MG63 (cell line): ENCODE results near the gene HTRA3. TPM values are rescaled to one million over a fixed set of nuclear protein-coding genes. Genes with fewer than 3 reads are reported as not detected.
A peak's percentile ranks its signal among the peaks of the same experiment; 100 is the strongest.

ENCODE experiments used
- DNase-seq: peaks from one replicate; pipeline ENCODE4 v3.0.0-alpha.2; 2020
- H3K27me3 ChIP-seq: fragments of 250-450 bp; sonication (Bioruptor Pico); 2 replicates; pipeline ENCODE4 v1.5.1; 2020; ENCODE audit warnings: mild to moderate bottlenecking, moderate library complexity
- H3K36me3 ChIP-seq: fragments of 250-450 bp; sonication (Bioruptor Pico); 2 replicates; pipeline ENCODE4 v1.5.1; 2020; ENCODE audit warnings: mild to moderate bottlenecking, moderate library complexity
- H3K4me3 ChIP-seq: fragments of 250-450 bp; sonication (Bioruptor Pico); 2 replicates; pipeline ENCODE4 v1.5.1; 2020; ENCODE audit warnings: mild to moderate bottlenecking, moderate library complexity
- H3K9me3 ChIP-seq: fragments of 250-450 bp; sonication (Bioruptor Pico); 2 replicates; pipeline ENCODE4 v1.5.1; 2020; ENCODE audit warnings: mild to moderate bottlenecking, moderate library complexity
- total RNA-seq: library from RNA; depleted of rRNA; stranded (reverse); fragments of >200 nt; shearing (Covaris generic); gene quantifications from 2 replicates; pipeline ENCODE4 v1.2.3, GENCODE V29; 2014; ENCODE audit warnings: low replicate concordance

HTRA3 gene
- total RNA-seq, 1 experiment from 2014 or later: 1.3 TPM

GRCh38 chr4:8280876-8281440 is 11.4 kb downstream of the HTRA3 start:
- no peak overlapping the region for H3K4me3 ChIP-seq
- no peaks in the 10 kb centered on the region for H3K9me3 ChIP-seq

DNA sequence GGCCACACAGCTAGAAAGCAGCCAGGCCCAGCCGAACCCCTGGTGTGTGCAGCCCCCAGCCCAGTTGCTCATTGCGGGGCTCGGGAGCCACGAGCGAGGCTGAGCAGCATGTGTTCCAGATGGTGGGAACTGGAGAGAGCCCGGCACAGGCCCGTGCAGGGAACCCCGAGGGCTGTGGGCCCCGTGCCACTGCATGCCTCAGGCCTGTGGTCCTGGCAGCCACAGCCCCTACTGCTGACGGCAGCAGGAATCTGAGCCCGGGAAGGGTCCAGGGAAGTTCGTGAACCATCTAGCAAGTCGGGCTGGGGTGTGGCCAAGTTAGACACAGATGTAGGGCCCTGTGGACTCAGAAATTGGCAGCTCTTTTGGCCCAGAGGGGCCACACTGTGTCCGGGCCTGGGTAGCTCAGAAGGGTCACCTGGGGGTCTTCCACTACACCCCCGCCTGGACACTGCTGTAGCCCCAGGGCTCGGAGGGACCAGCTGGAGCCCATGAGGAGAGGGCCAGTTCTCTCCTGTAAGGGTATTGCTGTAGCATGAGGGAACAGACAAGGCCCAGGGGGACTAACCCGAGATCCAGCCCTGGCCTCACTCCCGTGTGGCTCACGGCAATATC is 12.1 kb downstream of the HTRA3 start:
- H3K9me3 ChIP-seq: no peaks in the 10 kb centered on the region
- no peak overlapping the region for H3K4me3 ChIP-seq
- H3K36me3 ChIP-seq: no peaks in the 10 kb centered on the region
- H3K27me3 ChIP-seq: no peaks in the 10 kb centered on the region
- DNase-seq: peak; percentile 85

More at GRCh38 chr4:8280876-8281440, 11.4 kb downstream of the HTRA3 start:
- Histone ChIP-seq H3K27me3 (no peaks in the 10 kb centered on the region), H3K36me3 (no peaks in the 10 kb centered on the region)
- DNase-seq: no peak

DNA sequence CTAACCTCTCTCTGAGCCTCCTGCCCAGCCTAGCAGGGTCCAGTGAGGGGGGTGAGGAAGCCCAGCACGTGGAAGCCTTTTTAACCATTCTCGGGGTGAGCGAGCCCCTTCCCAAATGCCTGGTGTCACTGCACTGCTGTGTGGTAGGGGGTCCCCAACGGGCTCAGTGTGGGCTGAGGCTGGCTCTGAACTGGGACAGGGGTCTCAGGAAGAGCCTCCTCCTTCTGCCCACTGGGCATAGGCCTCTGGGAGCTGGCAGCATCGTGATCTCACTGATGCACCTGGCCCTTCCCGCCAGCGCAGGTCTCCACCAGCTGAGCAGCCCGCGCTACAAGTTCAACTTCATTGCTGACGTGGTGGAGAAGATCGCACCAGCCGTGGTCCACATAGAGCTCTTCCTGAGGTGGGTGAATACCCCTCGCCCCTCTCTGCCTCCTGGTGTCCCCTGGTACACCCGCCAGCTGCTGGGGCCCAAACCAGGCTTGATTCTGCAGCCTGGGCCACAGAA is 12.6 kb downstream of the HTRA3 start:
- no peaks in the 10 kb centered on the region for H3K27me3 ChIP-seq
- no peaks in the 10 kb centered on the region for H3K36me3 ChIP-seq
- DNase-seq: no peak
- no peaks in the 10 kb centered on the region for H3K9me3 ChIP-seq
- H3K4me3 ChIP-seq: no peak overlapping the region

DNA sequence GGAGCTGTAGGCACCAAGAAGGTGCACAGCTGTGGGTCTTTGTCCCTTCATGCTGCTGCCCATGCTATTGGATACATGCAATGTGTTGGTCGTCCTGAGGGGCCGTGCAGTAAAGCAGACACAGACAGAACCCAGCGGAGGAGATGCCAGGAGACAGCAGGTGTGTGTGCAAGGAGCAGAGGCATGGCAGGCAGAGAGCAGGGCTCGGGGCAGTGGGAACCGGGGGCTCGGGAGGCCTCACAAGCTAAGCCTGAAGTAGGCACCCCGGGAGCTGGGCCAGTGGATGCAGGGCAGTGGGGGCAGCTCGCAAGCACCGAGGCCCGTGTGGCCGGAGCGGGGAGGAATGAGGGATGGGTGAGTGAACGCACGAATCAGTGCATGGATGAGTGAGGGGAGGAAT is 13.2 kb downstream of the HTRA3 start:
- DNase-seq: no peak
- Histone ChIP-seq H3K4me3 (no peak overlapping the region), H3K36me3 (no peaks in the 10 kb centered on the region), H3K27me3 (no peaks in the 10 kb centered on the region), H3K9me3 (no peaks in the 10 kb centered on the region)

DNA sequence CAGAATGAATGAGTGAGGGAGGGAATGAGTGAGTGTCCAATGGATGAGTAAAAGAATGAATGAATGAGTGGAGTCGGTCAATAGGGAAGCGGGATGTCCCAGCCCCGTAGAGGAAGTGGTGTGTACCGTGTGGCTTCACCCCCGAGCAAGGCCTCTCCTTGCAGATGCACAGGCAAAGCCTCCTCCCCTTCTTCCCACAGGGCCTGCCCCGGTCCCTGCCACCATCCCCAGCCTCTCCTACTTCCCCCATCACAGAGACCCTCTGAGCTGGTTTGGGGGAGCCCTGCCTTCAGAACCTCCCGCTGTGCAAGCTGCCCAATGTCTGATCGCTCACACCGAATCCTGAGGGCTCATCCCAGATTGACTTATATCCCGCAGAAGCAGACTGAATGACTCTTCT is 13.6 kb downstream of the HTRA3 start:
- no peaks in the 10 kb centered on the region for H3K27me3 ChIP-seq
- DNase-seq: no peak
- H3K4me3 ChIP-seq: no peak overlapping the region
- H3K36me3 ChIP-seq: no peaks in the 10 kb centered on the region
- no peaks in the 10 kb centered on the region for H3K9me3 ChIP-seq

DNA sequence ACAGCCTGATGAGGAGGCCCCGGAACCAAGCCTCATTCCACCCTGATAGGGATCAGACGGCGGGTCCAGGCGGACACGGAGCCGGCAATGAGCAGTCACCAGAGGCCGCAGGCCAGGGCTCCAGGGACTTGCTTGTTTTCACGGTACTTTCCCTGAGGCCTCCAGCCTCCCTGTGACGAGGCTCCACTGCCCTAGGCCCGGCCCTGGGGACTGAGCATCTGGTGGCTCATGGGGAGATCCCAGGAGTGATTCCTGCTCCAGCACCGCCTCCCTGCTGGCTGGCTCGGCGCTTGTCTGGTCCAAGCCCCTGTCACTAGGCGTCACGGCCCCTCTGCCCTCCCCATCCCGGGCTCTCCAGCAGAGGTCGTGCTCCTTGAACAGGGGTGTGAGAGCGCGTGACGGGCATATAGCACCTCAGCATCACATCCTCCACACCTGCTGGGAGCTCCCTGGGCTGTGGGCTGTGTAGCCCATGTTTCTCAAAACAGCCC is 14.1 kb downstream of the HTRA3 start:
- Histone ChIP-seq H3K9me3 (no peaks in the 10 kb centered on the region), H3K36me3 (no peaks in the 10 kb centered on the region), H3K4me3 (no peak overlapping the region), H3K27me3 (no peaks in the 10 kb centered on the region)
- no peak for DNase-seq

GRCh38 chr4:8284391-8284790 is 14.8 kb downstream of the HTRA3 start:
- DNase-seq: no peak
- no peak overlapping the region for H3K4me3 ChIP-seq
- H3K27me3 ChIP-seq: no peaks in the 10 kb centered on the region
- H3K36me3 ChIP-seq: no peaks in the 10 kb centered on the region
- H3K9me3 ChIP-seq: no peaks in the 10 kb centered on the region

DNA sequence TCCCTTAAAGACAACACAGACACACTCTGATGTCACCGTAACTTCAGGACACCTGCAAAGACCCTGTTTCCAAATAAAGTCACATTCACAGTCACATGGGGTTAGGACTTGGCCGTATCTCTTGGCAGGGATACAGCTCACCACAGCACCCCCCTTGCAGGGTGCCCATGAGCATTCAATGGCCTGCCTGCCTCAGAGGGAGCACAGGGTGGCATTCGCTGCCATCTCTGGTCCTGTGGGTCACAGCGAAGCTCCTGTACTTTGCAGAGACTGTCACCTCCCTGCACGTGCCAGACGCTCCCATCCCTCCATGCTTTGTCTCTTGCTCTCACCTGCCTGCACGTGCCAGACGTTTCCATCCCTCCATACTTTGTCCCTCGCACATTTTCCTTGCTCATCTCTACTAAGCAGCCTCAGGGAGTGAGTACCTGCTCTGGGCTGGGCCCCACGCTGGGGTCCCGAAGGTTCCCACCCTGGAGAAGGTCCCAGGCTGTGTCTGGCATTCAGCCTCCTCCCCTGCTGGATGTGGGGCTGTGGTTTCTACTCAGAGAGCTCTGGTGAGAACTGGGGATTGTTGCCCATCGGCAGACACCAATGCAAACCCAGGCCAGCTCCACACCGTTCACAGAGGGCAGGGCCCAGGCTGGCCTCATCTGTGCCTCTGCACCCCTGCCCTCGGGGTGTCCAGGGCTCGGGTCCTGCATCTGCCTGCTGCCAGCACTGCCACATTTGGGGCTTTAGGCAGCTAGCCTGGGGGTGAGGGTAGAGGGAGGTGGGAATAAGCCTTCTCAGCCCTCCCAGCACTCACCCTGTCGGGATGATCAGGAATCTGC is 15.8 kb downstream of the HTRA3 start:
- no peak overlapping the region for H3K4me3 ChIP-seq
- H3K27me3 ChIP-seq: no peaks in the 10 kb centered on the region
- no peak for DNase-seq
- no peaks in the 10 kb centered on the region for H3K9me3 ChIP-seq
- H3K36me3 ChIP-seq: no peaks in the 10 kb centered on the region

GRCh38 chr4:8285976-8286718 is 16.6 kb downstream of the HTRA3 start:
- Histone ChIP-seq H3K27me3 (no peaks in the 10 kb centered on the region), H3K36me3 (no peaks in the 10 kb centered on the region), H3K4me3 (no peak overlapping the region), H3K9me3 (no peaks in the 10 kb centered on the region)
- no peak for DNase-seq

DNA sequence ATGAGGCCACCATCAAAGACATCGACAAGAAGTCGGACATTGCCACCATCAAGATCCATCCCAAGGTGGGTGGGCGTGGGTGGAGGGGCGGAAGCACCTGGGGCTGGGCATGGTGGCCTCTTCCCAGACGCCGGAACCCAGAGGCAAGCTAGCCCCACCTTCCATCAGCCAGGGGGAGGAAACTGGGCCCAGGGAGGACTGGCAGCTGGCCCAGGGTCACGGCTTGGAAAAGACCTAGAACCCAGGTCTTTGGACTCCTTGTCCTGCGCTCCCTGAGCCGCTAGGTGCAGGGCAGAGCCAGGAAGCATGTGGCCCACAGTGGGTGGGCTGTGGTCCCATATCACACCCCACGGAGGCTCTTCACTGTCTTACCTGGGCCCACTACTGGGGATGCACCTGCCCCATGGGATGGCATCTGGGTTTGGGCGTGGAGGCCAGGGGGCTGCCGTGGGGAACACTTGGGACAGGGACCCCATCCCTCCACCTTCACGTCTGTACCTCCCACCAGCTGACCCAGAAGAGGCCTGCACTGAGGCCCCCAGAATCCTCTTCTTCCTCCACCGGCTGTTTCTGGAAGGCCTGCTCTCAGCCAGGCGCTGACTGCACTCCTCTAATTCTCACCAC is 17.3 kb downstream of the HTRA3 start:
- Histone ChIP-seq H3K9me3 (no peaks in the 10 kb centered on the region), H3K4me3 (no peak overlapping the region), H3K36me3 (no peaks in the 10 kb centered on the region), H3K27me3 (no peaks in the 10 kb centered on the region)
- no peak for DNase-seq

DNA sequence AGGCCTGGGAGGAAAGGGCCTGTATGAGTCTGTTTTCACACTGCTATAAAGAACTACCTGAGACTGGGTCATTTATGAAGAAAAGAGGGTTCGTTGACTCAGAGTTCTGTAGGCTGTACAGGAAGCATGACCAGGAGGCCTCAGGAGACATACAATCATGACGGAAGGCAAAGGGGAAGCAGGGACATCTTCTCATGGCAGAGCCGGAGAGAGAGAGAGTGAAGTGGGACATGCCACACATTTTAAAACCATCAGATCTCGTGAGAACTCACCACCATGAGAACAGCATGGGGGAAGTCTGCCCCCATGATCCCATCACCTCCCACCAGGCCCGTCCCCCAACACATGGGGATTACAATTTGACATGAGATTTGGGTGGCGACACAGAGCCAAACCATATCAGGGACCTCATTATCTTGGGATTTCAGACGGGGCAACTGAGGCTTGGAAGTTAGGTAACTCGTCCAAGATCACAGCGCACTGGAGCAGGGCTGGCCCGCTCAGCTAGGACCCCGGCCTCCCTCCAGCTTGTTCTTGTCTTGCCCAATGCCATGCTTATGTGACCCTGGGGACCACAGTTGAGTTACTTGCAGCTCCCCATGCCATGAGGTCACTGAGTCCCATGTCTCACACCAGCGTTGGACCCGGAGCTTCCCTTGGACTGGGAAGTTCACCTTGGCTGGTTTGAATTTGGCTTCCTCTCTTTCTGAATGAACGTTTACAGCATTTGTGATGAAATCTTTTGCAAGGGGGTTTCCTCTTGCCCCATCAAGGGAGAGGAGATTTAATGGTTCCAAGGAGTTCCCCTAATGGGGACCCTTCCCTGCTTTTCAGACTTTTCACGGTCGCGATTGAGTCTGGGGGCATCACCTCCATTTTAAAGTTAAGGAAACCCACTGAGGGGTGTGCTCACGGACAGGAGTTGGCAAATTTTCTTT is 18.1 kb downstream of the HTRA3 start:
- no peak overlapping the region for H3K4me3 ChIP-seq
- no peak for DNase-seq

GRCh38 chr4:8289151-8289750 is 19.7 kb downstream of the HTRA3 start:
- Histone ChIP-seq H3K4me3 (no peak overlapping the region), H3K9me3 (no peaks in the 10 kb centered on the region), H3K36me3 (no peaks in the 10 kb centered on the region), H3K27me3 (no peaks in the 10 kb centered on the region)
- DNase-seq: no peak

More for the DNA sequence above, 18.1 kb downstream of the HTRA3 start:
- H3K36me3 ChIP-seq: no peaks in the 10 kb centered on the region
- H3K9me3 ChIP-seq: no peaks in the 10 kb centered on the region
- no peaks in the 10 kb centered on the region for H3K27me3 ChIP-seq

DNA sequence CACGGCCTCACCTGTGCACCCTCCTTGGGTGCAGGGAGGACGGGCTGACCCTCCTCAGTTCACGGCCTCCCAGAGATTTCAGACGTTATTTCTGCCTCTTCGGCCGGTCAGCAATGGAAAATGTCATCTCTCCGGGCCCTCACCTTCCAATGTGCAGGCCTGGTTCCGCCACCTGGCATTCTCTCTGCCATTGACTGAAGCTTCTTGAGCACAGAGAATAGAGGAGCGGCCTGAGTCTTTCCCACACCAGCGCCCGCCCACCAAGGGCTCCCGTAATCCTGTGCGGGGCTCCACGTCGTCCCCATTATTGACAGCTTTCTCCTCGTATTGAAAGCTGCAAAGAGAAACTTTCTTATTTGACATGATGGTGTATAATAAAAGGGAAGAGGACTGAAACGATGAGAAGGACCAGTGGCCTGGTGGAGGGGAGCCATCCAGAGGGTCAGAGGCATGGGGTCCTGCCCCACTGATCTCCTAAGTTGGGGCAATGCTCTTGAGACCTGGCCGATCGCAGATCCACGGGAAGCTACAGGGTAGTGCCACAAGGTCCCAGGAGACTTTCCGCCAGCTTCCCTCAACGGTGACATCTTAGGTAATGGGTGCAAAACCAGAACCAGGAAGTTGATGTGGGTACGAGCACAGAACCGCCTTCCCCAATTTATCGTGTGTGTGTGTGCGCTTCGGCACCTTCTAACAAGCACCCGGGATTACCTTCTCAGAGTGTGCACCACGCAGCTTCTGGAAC is 20.6 kb downstream of the HTRA3 start:
- H3K4me3 ChIP-seq: no peak overlapping the region
- no peak for DNase-seq
- no peaks in the 10 kb centered on the region for H3K9me3 ChIP-seq
- H3K36me3 ChIP-seq: no peaks in the 10 kb centered on the region
- no peaks in the 10 kb centered on the region for H3K27me3 ChIP-seq

- Histone ChIP-seq H3K36me3 (no peaks in the 10 kb centered on the region), H3K9me3 (no peaks in the 10 kb centered on the region), H3K4me3 (no peak overlapping the region), H3K27me3 (no peaks in the 10 kb centered on the region)
- no peak for DNase-seq
These were observed 21.1 kb downstream of the HTRA3 start for GRCh38 chr4:8290701-8290970.
